IMR-90 (cell line): Measurements from ENCODE around the gene CGB5. TPM values are rescaled to one million over a fixed set of nuclear protein-coding genes. Genes with fewer than 3 reads are reported as not detected.

ENCODE experiments used
- ATAC-seq: fragments of 200-7000 bp; cut with Tn5 transposase; 2 replicates; pipeline ENCODE4 v1.9.1; 2020; ENCODE audit warnings: low read depth, mild to moderate bottlenecking, moderate library complexity
- BruUV-seq: library from RNA; stranded (reverse); fragments of 400-500 nt; replicated peaks from 2 replicates; lab custom pipeline; 2021; lab: Mats Ljungman, UMichigan
- CTCF ChIA-PET: fragments of 300-600 bp; formaldehyde crosslinking; extraction: SDS; loops from one replicate; lab custom pipeline; 2021; ENCODE audit warnings: antibody characterized with exemption; lab: Yijun Ruan, JAX
- POLR2A ChIA-PET: fragments of 300-600 bp; sonication (Branson Sonifier 250); formaldehyde crosslinking; loops from one replicate; lab custom pipeline; 2022; ENCODE audit warnings: antibody characterized with exemption; ENCODE audit not compliant: unreplicated experiment; lab: Charles Lee
- DNase-seq: peaks from one replicate; pipeline ENCODE4 v3.0.0; 2013
- H2AFZ ChIP-seq: replicated peaks from 2 replicates; pipeline ENCODE3; 2013; ENCODE audit warnings: low read length, mild to moderate bottlenecking; ENCODE audit not compliant: poor library complexity
- H2AK5ac ChIP-seq: 2 replicates; pipeline ENCODE4 v1.6.1; 2013; ENCODE audit warnings: low read depth, low read length, inconsistent platforms
- H2AK9ac ChIP-seq: replicated peaks from 2 replicates; pipeline ENCODE3; 2013; ENCODE audit warnings: mild to moderate bottlenecking, low read depth, low read length, moderate library complexity; ENCODE audit not compliant: poor library complexity
- H2BK120ac ChIP-seq: 2 replicates; pipeline ENCODE4 v1.6.1; 2013; ENCODE audit warnings: low read depth, low read length, inconsistent platforms
- H2BK15ac ChIP-seq: 3 replicates; pipeline ENCODE4 v1.6.1; 2013; ENCODE audit warnings: low read depth, low read length, inconsistent platforms
- H2BK20ac ChIP-seq: 2 replicates; pipeline ENCODE4 v1.6.1; 2013; ENCODE audit warnings: low read depth, mild to moderate bottlenecking, inconsistent platforms, low read length, moderate library complexity
- H2BK5ac ChIP-seq: 2 replicates; pipeline ENCODE4 v1.6.1; 2013; ENCODE audit warnings: mild to moderate bottlenecking, low read depth, low read length, inconsistent platforms; ENCODE audit not compliant: poor library complexity, severe bottlenecking
- H3K14ac ChIP-seq: replicated peaks from 2 replicates; pipeline ENCODE4 v1.6.1; 2013; ENCODE audit warnings: low read depth, low read length, inconsistent platforms
- H3K18ac ChIP-seq: 2 replicates; pipeline ENCODE4 v1.6.1; 2013; ENCODE audit warnings: low read depth, low read length, control low read depth
- H3K23ac ChIP-seq: 2 replicates; pipeline ENCODE4 v1.6.1; 2013; ENCODE audit warnings: low read depth, low read length, inconsistent platforms
- H3K27ac ChIP-seq: 2 replicates; pipeline ENCODE4 v1.5.1; 2013; ENCODE audit warnings: mild to moderate bottlenecking, control low read depth, low read length; ENCODE audit not compliant: insufficient read depth
- H3K27me3 ChIP-seq: 2 replicates; pipeline ENCODE4 v1.6.1; 2013; ENCODE audit warnings: low read length; ENCODE audit not compliant: control insufficient read depth, insufficient read depth
- H3K36me3 ChIP-seq: 2 replicates; pipeline ENCODE4 v1.6.1; 2013; ENCODE audit warnings: low read length, mixed read lengths; ENCODE audit not compliant: control insufficient read depth, insufficient read depth
- H3K4ac ChIP-seq: 2 replicates; pipeline ENCODE4 v1.6.1; 2013; ENCODE audit warnings: low read depth, low read length, inconsistent platforms
- H3K4me1 ChIP-seq: 2 replicates; pipeline ENCODE4 v1.6.1; 2013; ENCODE audit warnings: low read length, mixed read lengths; ENCODE audit not compliant: control insufficient read depth, insufficient read depth
- H3K4me2 ChIP-seq: 2 replicates; pipeline ENCODE4 v1.6.1; 2013; ENCODE audit warnings: low read depth, mild to moderate bottlenecking, control low read depth, low read length, moderate library complexity
- H3K4me3 ChIP-seq: 2 replicates; pipeline ENCODE4 v1.5.1; 2013; ENCODE audit warnings: low read depth, mild to moderate bottlenecking, control low read depth, low read length, moderate library complexity; ENCODE audit not compliant: insufficient read depth
- H3K56ac ChIP-seq: 2 replicates; pipeline ENCODE4 v1.6.1; 2013; ENCODE audit warnings: low read length, inconsistent platforms; ENCODE audit not compliant: insufficient read depth; ENCODE audit errors: extremely low read depth
- H3K79me1 ChIP-seq, 2 experiments: 2 replicates each; pipeline ENCODE4 v1.6.1; 2013; ENCODE audit warnings: low read length in 2 of 2, inconsistent platforms in 1 of 2, low read depth in 1 of 2
- H3K9ac ChIP-seq: 2 replicates; pipeline ENCODE4 v1.6.1; 2013; ENCODE audit warnings: low read depth, low read length, control low read depth
- H3K9me1 ChIP-seq: 2 replicates; pipeline ENCODE4 v1.6.1; 2013; ENCODE audit warnings: low read length, inconsistent platforms; ENCODE audit not compliant: insufficient read depth
- H3K9me3 ChIP-seq: 2 replicates; pipeline ENCODE4 v1.6.1; 2013; ENCODE audit warnings: low read length; ENCODE audit not compliant: control insufficient read depth, insufficient read depth
- H4K20me1 ChIP-seq: 2 replicates; pipeline ENCODE4 v1.6.1; 2013; ENCODE audit warnings: low read length, inconsistent platforms; ENCODE audit not compliant: insufficient read depth
- H4K5ac ChIP-seq: 2 replicates; pipeline ENCODE4 v1.6.1; 2013; ENCODE audit warnings: mild to moderate bottlenecking, low read depth, low read length, control low read depth
- H4K8ac ChIP-seq, 2 experiments: 2 replicates each; pipeline ENCODE4 v1.6.1; 2013; ENCODE audit warnings: low read depth in 2 of 2, low read length in 2 of 2, control low read depth in 1 of 2, inconsistent platforms in 1 of 2
- H4K91ac ChIP-seq: 2 replicates; pipeline ENCODE4 v1.6.1; 2013; ENCODE audit warnings: low read depth, low read length, inconsistent platforms; ENCODE audit not compliant: insufficient read depth
- MAZ ChIP-seq: IDR thresholded peaks from 2 replicates; pipeline ENCODE4 v1.6.1; 2012; ENCODE audit warnings: low read depth, mild to moderate bottlenecking, low read length, improper control_type of control experiment, moderate library complexity, borderline replicate concordance
- MXI1 ChIP-seq: IDR thresholded peaks from 2 replicates; pipeline ENCODE4 v1.6.1; 2012; ENCODE audit warnings: low read depth, mild to moderate bottlenecking, low read length, moderate library complexity, borderline replicate concordance
- WGBS, 2 experiments: methylation state at CpG; one replicate each; pipeline versions ENCODE4 v1.1.5 to v1.1.7; 2013; ENCODE audit warnings: missing lambda C conversion rate in 2 of 2; ENCODE audit not compliant: insufficient read length in 1 of 2; ENCODE audit errors: extremely low coverage in 2 of 2; 5-methylcytosine and 5-hydroxymethylcytosine counted together
- dilution Hi-C: fragments of 300-500 bp; cut with HindIII; formaldehyde crosslinking; loops from one replicate; pipeline ENCODE4 v1.14.3; 2018; ENCODE audit warnings: low sequenced_read_pairs; ENCODE audit not compliant: unreplicated experiment
- in situ Hi-C: fragments of 300-500 bp; cut with MboI; formaldehyde crosslinking; loops from 3 replicates; pipeline ENCODE4 v1.14.3; 2019; ENCODE audit warnings: low sequenced_read_pairs, inconsistent platforms, mixed read lengths
- intact Hi-C: fragments of 100-400 bp; cut with micrococcal nuclease; formaldehyde crosslinking; loops from 2 replicates; pipeline ENCODE4 v1.10.0; 2022
- polyA plus RNA-seq, 3 experiments: library from polyadenylated mRNA; depleted of rRNA; stranded (reverse); fragments of >200 nt; gene quantifications; 2 replicates each; pipeline ENCODE4 v1.2.3, GENCODE V29; 2012; ENCODE audit warnings: low replicate concordance in 1 of 3
- total RNA-seq: library from RNA; depleted of rRNA; stranded (reverse); fragments of >200 nt; gene quantifications from 2 replicates; pipeline ENCODE4 v1.2.3, GENCODE V29; 2012
- TF ChIP-seq, protein P1 (sequence below): fragments of 150-350 bp; IDR thresholded peaks from 2 replicates; pipeline ENCODE4 v1.6.1; 2017; ENCODE audit warnings: mild to moderate bottlenecking, antibody characterized with exemption, low read length, low read depth
- TF ChIP-seq, protein P2 (sequence below): conservative IDR thresholded peaks from 2 replicates; pipeline ENCODE4 v1.5.1; 2012; ENCODE audit warnings: mild to moderate bottlenecking, low read depth, low read length, improper control_type of control experiment

The CGB5 gene
- total and polyA plus RNA-seq, 2 of the 4 experiments (the other 2 are of a cell fraction) = not detected

DNA sequence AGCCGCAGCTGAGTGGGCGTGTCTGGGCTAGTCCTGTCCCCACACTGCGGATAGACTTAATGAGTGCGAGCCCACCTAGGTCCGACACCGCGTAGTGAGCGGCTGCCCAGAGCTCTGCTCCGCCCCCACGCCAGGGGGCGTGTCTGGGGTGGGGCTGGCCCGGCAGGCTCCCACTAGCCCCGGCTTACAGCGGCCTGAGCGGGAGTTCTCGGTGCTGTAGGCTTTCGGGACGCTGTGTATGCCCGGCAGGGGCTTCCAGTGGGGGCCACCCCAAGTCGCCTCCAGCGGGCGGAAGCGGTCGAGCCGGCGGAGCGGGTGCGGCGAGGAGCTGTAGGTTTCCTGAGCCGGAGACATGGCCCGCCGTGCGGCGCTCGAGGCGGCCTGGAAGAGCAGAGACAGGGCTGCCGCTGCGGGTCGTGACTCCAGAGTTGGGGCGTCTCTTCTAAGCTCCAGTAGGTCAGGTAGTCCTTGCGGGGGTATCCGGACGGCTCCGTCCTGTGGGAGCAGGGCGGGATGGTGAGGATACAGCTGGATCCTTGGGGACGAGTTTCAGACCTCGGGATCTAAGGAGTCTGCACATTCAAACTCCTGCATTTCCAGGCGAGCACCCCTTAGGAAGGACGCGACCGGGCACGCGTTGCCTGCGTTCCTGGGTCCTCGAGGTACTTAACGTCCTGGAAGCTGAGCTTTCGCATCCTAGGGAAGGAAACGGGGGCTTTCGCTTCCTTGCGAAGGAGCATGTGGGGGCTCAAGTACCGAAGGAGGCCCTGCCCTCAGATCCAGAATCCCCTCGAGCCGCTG lies 12.7 kb downstream of the CGB5 start:
- no TSS peak for BruUV-seq

More for the DNA sequence above, 12.7 kb downstream of the CGB5 start:
- dilution Hi-C loops = no loop called here
- H4K91ac ChIP-seq = no peak overlapping the region; the same call in 1 of the 2 replicates
- peak overlapping the region; percentile 8 for H2AK5ac ChIP-seq
- WGBS, 2 experiments = 5% methylated on average over 26 of the region's 63 CpGs; no CpG with 5 or more reads in 1 of the 2 experiments
- peak overlapping the region; percentile 95 for H3K4me2 ChIP-seq
- no peak overlapping the region for H2BK5ac ChIP-seq
- H3K14ac ChIP-seq = peak overlapping the region; percentile 68
- H3K9me3 ChIP-seq = no peaks in the 10 kb centered on the region
- peak; percentile 90 for ATAC-seq
- H4K8ac ChIP-seq = peak overlapping the region in 1 of 2 experiments; percentile 60; a peak in 1 of 4 replicates
- ChIA-PET CTCF (interaction anchor here (0.8 to 1.0 kb wide), 2 partner anchors 38 to 63 kb away, joined by 3 to 4 read pairs; partner anchors contain the start of genes GYS1 and RUVBL2), POLR2A (no interaction called here)
- intact Hi-C loops = loop anchor here (5.0 kb wide), 1 partner anchor 64 kb away; the partner anchor contains the start of genes GYS1 and RUVBL2
- TF ChIP-seq MXI1 = peak; percentile 31; the same call in 1 of the 2 replicates
- TF ChIP-seq, protein P1, sequence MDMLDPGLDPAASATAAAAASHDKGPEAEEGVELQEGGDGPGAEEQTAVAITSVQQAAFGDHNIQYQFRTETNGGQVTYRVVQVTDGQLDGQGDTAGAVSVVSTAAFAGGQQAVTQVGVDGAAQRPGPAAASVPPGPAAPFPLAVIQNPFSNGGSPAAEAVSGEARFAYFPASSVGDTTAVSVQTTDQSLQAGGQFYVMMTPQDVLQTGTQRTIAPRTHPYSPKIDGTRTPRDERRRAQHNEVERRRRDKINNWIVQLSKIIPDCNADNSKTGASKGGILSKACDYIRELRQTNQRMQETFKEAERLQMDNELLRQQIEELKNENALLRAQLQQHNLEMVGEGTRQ = no peak
- TF ChIP-seq, protein P2, sequence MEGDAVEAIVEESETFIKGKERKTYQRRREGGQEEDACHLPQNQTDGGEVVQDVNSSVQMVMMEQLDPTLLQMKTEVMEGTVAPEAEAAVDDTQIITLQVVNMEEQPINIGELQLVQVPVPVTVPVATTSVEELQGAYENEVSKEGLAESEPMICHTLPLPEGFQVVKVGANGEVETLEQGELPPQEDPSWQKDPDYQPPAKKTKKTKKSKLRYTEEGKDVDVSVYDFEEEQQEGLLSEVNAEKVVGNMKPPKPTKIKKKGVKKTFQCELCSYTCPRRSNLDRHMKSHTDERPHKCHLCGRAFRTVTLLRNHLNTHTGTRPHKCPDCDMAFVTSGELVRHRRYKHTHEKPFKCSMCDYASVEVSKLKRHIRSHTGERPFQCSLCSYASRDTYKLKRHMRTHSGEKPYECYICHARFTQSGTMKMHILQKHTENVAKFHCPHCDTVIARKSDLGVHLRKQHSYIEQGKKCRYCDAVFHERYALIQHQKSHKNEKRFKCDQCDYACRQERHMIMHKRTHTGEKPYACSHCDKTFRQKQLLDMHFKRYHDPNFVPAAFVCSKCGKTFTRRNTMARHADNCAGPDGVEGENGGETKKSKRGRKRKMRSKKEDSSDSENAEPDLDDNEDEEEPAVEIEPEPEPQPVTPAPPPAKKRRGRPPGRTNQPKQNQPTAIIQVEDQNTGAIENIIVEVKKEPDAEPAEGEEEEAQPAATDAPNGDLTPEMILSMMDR = 0 out of 2 replicates have a peak, but pooled peaks have one; percentile 22
- TF ChIP-seq MAZ = peak; percentile 49; the same call in 1 of the 2 replicates
- no peak overlapping the region for H4K5ac ChIP-seq
- H3K79me1 ChIP-seq = peaks cover 0 to 5% of the 10 kb centered on the region in 2 experiments; a peak in 3 of 4 replicates
- no peak overlapping the region for H3K56ac ChIP-seq
- no peak overlapping the region for H2AK9ac ChIP-seq
- H3K4ac ChIP-seq = peak overlapping the region; percentile 16; the same call in 1 of the 2 replicates
- peaks cover 6% of the 10 kb centered on the region; the same call in 1 of the 2 replicates for H3K27me3 ChIP-seq
- peak; percentile 28 for DNase-seq
- no peak overlapping the region for H3K18ac ChIP-seq
- peak overlapping the region; percentile 61 for H3K4me3 ChIP-seq
- peak overlapping the region; percentile 89 for H3K23ac ChIP-seq
- H2BK15ac ChIP-seq = no peak overlapping the region
- no peaks in the 10 kb centered on the region for H4K20me1 ChIP-seq
- H3K27ac ChIP-seq = peak overlapping the region; percentile 17; the same call in 1 of the 2 replicates
- H3K36me3 ChIP-seq = no peaks in the 10 kb centered on the region
- peak overlapping the region; percentile 88 for H2AFZ ChIP-seq
- no peaks in the 10 kb centered on the region for H3K9me1 ChIP-seq
- 0 out of 2 replicates have a peak overlapping the region, but pooled peaks have one; percentile 34 for H2BK120ac ChIP-seq
- H3K4me1 ChIP-seq = peaks cover 2% of the 10 kb centered on the region; the same call in 1 of the 2 replicates
- peak overlapping the region; percentile 39; the same call in 1 of the 2 replicates for H3K9ac ChIP-seq
- H2BK20ac ChIP-seq = 0 out of 2 replicates have a peak overlapping the region, but pooled peaks have one; percentile 10
- in situ Hi-C loops = no loop called here
